ENCODE measurements around the gene SLC9A3.

The SLC9A3 gene

DNA sequence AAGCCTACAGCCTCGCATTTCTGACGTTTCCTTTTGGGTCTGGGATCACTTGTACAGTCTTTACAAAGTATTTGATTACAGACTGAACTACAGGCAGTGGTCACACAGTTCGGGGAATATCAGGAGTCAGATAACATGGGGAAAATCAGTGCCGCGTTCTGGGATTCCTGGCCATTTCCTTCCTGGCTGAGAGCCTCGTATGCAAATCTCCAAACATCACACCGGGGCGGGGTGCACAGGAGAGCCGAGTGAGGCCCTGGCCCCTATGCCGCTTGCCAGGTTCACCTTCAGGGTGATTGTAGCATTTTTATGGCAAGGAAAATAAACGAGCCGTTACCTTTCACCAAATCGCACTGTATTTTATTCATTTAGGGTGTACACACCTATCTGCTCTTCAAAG, 29.6 kb upstream of the SLC9A3 start:
- H3K4me3 Mint-ChIP-seq: no peak overlapping the region
- peaks cover 47% of the 10 kb centered on the region for H3K27me3 Mint-ChIP-seq (ENCODE audit: low read depth, poor library complexity)
- peaks cover 4% of the 10 kb centered on the region for H3K4me1 Mint-ChIP-seq
- H3K36me3 Mint-ChIP-seq (ENCODE audit: low read depth): no peaks in the 10 kb centered on the region
- no peak for DNase-seq
- no peak overlapping the region for H3K27ac Mint-ChIP-seq
- peaks cover 29% of the 10 kb centered on the region for H3K9me3 Mint-ChIP-seq
- no peak for TF ChIP-seq CTCF (IDR thresholded peaks at IDR 0.05)

GRCh38 chr5:551406-551805, 27.2 kb upstream of the SLC9A3 start:
- Mint-ChIP-seq H3K27ac (no peak overlapping the region), H3K4me3 (no peak overlapping the region), H3K27me3 (ENCODE audit: low read depth, poor library complexity) (peaks cover 46% of the 10 kb centered on the region), H3K36me3 (ENCODE audit: low read depth) (no peaks in the 10 kb centered on the region), H3K4me1 (peaks cover 4% of the 10 kb centered on the region), H3K9me3 (peaks cover 21% of the 10 kb centered on the region)
- no peak for DNase-seq
- no peak for TF ChIP-seq CTCF (IDR thresholded peaks at IDR 0.05)

DNA sequence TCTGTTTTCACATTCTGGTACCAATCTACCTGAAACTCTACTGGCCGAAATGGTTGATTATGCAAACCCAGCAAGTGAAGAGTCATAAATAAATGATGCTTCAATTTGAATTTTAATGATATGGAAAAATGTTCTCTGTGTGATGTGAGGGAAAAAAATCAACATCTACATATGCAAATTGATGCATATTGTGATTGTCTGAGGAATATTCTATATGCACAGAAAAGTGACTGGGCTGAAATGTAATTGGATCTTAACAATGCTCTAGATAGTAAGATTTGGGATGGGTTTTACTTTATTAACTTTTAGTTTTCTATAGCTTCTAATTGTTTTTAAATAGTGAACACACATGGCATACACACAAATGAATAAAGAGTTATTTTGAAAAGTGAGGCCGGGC, 25.0 kb upstream of the SLC9A3 start:
- H3K36me3 Mint-ChIP-seq (ENCODE audit: low read depth): no peaks in the 10 kb centered on the region
- DNase-seq: no peak
- no peak overlapping the region for H3K27ac Mint-ChIP-seq
- TF ChIP-seq CTCF (IDR thresholded peaks at IDR 0.05): no peak
- H3K27me3 Mint-ChIP-seq (ENCODE audit: low read depth, poor library complexity): peaks cover 51% of the 10 kb centered on the region
- peaks cover 18% of the 10 kb centered on the region for H3K9me3 Mint-ChIP-seq
- no peaks in the 10 kb centered on the region for H3K4me1 Mint-ChIP-seq
- H3K4me3 Mint-ChIP-seq: no peak overlapping the region

DNA sequence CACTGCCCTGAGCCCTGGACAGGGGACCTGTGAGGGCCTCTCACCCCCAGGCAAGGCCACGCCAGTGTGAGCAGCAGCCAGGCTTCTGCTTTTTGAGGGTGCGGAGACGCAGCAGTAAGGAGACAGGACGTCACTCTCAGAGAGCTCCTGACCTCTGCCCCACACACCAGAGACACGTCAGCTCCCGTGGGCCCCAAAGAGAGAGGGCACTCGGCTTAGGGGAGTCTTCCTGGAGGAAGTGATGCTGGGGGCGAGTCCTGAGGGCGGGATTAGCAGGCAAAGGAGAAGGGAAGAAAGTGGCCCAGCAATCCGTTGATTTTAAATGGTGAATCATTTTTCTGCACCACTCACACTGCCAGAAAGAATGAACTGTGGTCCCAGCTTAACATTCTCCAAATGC, 24.0 kb upstream of the SLC9A3 start:
- H3K4me3 Mint-ChIP-seq: no peak overlapping the region
- peaks cover 11% of the 10 kb centered on the region for H3K9me3 Mint-ChIP-seq
- no peaks in the 10 kb centered on the region for H3K4me1 Mint-ChIP-seq
- H3K27ac Mint-ChIP-seq: peak overlapping the region; percentile 80
- TF ChIP-seq CTCF (IDR thresholded peaks at IDR 0.05): no peak
- DNase-seq: peak; percentile 1
- H3K27me3 Mint-ChIP-seq (ENCODE audit: low read depth, poor library complexity): peaks cover 49% of the 10 kb centered on the region
- no peaks in the 10 kb centered on the region for H3K36me3 Mint-ChIP-seq (ENCODE audit: low read depth)

GRCh38 chr5:547086-547924, 23.1 kb upstream of the SLC9A3 start:
- H3K27me3 Mint-ChIP-seq (ENCODE audit: low read depth, poor library complexity): peaks cover 53% of the 10 kb centered on the region
- H3K36me3 Mint-ChIP-seq (ENCODE audit: low read depth): no peaks in the 10 kb centered on the region
- peaks cover 11% of the 10 kb centered on the region for H3K9me3 Mint-ChIP-seq
- DNase-seq: no peak
- no peaks in the 10 kb centered on the region for H3K4me1 Mint-ChIP-seq
- no peak overlapping the region for H3K27ac Mint-ChIP-seq
- no peak overlapping the region for H3K4me3 Mint-ChIP-seq
- no peak for TF ChIP-seq CTCF (IDR thresholded peaks at IDR 0.05)

DNA sequence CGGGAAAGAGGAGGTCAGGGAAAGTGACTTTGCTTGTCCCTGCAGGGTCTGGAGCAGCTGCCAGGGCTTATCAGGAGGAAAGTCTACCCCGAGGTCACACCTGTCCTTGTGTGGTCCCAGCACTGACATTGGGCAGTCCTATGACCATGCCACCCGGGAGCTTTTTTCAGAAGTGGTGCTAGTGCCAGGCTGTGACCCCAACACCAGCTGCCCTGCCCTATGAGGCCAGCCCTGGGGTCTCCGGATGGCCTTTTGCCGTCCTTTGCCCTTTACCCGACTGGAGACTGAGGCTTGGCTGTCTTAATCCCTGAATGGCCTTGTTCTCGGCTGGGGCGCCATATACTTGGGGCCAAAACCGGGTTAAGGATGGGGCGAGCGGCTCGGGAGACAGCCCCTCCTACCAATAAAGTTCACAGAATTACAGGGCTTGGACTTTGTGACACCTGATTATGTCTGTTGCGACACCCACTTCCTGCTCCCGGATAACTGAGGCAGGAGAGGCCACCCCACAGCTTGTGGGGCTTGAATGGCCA, 22.2 kb upstream of the SLC9A3 start:
- no peak for TF ChIP-seq CTCF (IDR thresholded peaks at IDR 0.05)
- peaks cover 50% of the 10 kb centered on the region for H3K27me3 Mint-ChIP-seq (ENCODE audit: low read depth, poor library complexity)
- no peak overlapping the region for H3K4me3 Mint-ChIP-seq
- DNase-seq: no peak
- no peaks in the 10 kb centered on the region for H3K4me1 Mint-ChIP-seq
- no peak overlapping the region for H3K27ac Mint-ChIP-seq
- peaks cover 11% of the 10 kb centered on the region for H3K9me3 Mint-ChIP-seq
- no peaks in the 10 kb centered on the region for H3K36me3 Mint-ChIP-seq (ENCODE audit: low read depth)

Measured in nephron progenitor cell (in vitro differentiated cells).